NCI-H1930 (cell line): Measurements from ENCODE around the gene GFRA1.

Experiments used
- DNase-seq, 2 experiments: peaks; one replicate each; lab custom pipeline; 2025; lab: John Stamatoyannopoulos, UW

GFRA1 gene

DNA sequence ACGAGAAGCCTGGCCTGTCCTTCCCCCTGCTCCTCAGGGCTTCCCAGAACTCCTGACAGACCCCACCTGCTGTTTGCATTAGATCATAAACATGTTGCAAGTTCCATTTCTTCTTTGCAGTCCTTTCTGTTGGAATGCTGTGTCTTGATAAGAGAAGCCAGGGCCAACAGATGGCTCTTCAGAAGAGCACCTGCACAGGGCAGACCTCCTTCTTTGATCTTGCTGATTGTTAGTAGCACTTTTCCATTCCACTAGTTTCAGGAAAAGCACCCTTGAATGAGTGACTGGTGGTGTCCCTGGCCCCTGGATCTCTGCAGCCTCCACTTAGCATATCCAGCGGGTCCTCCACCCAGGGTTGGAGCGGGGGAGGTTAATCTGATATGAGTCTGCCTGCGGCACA, 243.2 kb downstream of the GFRA1 start:
- no peak for DNase-seq

DNA sequence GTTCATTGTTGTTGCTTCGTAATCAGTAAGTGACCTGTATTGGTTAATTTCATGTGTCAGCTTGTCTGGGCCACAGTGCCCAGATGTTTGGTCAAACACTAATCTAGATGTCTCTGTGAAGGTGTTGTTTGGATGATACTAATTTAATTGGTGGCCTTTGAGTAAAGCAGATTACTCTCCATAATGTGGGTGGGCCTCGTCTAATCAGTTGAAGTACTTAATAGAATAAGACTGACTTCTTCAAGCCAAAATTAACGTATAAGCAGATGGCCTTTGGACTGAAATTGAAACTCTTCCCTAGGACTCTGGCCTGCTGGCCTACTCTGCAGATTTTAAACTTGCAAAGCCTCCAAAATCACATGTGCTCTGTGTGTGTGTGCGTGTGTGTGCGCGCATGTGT, 245.7 kb downstream of the GFRA1 start:
- no peak for DNase-seq

DNA sequence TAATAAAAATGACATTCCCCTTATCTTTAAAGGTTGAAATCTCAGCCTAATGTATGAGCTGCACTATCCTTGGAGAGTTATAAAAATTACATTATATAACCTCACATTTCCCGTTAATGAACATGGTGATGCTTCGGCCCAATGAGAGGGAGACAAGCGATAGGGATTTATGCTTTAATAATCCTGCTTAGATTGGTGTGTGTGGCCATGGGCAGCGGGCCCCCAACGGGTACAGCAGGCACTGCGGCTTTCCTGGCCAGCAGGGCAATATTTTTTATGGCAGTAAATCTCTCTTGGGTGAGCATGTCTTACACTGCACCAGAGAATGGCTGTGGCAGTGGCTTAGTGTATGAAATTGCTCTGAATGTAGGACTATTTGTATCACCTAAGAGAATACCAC, 246.3 kb downstream of the GFRA1 start:
- no peak for DNase-seq

DNA sequence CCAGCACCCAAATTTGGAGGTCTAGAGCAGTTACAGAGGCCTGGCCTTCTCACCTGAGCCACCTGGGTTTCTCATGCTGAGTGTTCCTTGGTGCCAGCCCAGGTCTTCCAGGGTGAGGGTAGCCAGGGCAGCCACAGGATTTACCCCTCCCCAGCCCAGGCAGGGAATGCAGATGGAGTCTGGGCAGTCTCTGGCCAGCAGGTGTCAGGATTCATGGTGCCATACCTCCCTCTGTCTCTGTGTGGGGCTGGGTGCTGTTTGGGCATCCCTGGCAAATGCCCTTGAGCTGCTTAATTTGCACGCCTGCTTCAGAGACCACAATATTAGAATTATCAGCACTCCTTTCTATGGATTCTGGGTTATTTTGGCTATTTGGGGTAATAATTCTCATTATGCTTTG, 246.7 kb downstream of the GFRA1 start:
- DNase-seq: no peak

DNA sequence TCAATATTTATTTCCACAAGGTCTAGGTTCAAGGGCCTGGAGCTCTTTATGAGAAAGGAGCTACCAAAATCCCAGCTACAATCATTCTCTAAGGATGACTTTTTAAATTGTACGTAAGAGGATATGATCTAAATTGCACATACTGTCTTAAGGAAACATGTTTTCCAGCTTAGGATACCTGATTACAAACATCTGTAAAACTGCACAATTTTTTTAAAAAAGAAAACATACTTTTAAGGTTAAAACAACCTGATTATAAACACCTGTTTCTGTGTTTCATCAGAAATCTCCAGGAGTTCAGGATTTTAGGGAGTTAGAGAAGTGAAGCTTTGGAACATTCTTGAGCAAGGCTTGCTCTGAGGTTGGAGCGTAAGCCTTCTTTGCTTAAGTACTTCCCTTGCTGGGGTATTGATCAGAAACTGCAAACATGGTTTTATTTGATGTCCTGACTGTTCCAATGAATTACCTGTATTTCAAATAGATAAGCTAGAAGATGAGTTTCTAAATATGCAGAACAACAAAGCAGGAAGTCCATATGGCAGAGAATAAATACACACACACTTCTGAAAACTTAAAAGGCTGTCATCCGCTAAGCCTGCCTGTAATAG, 248.6 kb downstream of the GFRA1 start:
- no peak for DNase-seq

DNA sequence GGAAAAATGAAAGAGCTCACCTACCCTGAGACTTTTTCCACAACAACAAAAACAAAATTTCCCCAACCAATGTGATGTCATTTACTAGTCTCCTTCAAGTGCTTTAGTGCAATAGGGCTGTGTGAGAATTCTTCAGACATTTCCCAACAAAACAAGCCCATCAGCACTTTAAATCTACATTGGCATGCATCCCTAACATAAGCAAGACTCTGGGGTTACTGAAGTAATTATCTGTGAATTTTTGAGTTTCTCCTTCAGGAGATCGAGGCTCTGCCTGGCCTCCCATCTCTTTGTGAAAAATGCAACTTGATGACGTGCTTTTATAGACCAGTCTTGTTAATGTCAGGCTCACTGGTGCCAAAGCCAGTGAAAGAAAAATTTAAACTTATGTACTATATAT, 255.6 kb downstream of the GFRA1 start:
- no peak for DNase-seq

DNA sequence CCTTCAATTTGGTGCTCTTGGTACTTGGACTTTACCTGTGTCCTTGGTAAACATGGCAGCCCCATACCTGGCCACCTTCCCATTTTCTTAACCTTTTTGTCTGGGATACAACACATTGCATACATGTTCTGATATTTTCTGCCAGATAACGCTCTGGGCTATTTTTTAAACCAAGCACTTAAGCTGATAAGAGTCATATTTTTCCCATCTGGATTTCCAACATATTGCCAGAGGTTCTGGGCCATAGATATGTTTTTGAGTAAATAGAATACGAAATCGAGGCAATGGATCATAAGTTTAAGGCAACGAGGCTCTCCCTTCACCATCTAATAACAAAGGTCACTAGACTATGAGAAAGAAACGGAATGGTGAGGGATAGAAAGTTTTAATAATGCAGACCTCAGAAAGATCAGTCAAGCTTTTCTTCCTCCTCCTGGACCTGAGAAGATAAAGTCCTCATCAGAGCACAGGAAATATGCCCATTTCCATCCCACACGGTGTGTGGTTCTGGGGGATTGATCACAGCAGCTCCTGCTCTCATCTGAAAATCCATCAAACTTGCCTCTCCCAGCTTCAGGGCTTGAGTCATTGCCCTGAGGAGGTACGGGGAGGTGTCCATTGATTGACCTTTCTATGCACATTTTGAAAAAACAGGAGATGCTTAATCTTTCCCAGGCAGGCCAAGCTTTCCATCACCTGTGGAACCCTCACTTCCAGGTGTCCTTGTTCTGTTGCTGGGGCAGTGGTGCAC, 257.2 kb downstream of the GFRA1 start:
- DNase-seq: no peak

DNA sequence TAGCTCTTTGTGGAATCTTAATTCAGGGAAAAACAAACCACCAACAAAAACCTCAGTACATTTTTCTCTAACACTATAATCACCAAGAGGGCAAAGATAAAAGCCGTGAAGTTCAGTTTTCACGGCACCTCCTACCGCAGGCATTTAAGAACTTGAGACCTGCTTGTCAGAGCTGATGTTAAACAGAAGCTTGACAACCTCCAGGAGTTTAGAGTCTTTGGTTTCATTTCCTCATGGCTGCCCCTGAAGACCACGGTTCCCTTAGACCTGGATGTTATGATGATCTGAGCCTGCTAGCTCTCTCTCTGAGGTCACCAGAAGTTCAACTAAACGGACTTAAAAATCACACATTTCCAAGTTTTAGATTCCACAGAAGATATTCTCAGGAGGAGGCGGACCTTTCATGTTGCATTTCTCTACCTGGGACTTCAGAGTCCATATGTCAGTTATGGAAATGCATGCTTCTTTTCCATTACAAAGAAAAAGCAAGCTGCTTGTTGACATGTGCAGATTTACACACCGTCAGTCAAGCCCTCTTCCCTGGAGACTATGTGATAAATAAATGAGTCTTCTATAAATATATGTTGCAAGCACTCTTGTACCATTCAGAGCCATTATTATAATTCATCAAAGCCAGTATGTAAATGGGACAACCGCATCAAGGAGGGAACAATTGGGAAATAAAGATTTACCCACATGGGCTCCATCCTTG, 258.0 kb downstream of the GFRA1 start:
- no peak for DNase-seq

DNA sequence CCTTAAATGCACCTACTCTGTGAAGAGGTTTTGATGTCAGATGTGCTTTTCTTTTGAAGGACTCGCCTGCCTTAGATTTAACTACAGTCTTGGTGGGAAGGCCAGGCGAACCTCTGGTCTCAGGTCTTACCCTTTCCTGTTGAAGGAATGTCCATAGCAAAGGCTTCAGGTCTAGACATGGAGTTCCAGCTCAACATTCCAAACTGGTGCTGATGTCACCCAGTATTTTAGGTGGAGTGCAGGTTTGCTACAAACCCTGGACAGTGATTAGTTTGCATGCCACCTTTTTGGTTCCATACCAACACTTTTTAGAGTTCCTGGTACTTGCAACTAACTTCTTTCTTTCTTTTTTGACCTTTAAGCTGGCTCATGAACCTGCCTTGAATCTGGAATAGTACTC, 258.7 kb downstream of the GFRA1 start:
- no peak for DNase-seq

DNA sequence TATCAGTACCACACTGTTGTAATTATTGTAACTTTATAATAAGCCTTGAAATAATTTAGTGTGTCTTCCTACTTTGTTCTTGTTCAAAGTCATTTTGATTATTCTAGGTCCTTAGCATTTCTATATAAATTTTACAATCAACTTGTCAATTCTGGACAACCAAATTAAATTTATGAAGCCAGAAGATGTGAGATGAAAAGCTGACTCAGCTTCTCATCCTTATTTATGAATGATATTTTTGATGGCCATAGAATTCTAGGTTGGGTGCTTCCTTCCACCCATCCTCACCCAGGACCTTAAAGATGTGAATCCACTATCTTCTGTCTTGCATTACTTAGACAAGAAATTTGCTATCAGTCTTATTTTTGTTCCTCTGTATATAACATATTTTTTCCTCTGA, 261.1 kb downstream of the GFRA1 start:
- DNase-seq: no peak

DNA sequence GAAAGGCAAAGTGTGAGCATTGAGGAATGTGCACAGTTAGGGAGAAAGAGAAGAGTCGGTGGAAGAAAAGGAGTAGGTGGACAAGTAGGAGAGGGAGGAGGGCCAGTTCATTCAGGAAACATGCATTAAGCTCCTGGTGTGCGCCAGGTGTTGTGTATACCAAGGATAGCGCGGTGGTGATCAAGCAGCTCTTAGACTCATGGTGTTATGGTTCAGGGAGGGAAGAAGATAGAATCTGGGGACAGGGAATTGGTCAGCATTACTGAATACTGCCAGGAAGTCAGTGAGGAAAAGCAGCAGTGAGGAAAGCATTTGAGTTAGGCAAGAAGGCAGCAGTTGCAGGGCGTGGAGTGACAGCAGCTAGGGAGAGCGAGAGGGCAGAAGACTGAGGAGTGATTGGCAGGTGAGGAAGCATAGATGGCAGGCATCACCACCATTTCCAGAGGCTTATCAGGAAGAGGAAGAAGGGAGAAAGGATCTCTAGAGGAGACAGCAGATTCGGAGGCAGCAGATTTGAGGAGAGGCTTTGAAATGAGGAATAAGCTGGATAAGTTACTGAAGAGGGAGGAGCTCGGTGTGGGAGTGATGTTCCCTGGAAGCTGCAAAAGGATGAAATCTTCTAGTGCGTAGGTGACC, 265.6 kb downstream of the GFRA1 start:
- no peak for DNase-seq
